ENCODE measurements around the gene TM9SF1. TPM values are rescaled to one million over a fixed set of nuclear protein-coding genes. Genes with fewer than 3 reads are reported as not detected.
A peak's percentile ranks its signal among the peaks of the same experiment; 100 is the strongest.

The TM9SF1 gene
- polyA plus RNA-seq, 3 donors: 14.6 to 56.0 (median 51.1) TPM

- H3K9me3 Mint-ChIP-seq: no peaks in the 10 kb centered on the region
- TF ChIP-seq CTCF (IDR thresholded peaks at IDR 0.05): no peak
- 0% methylated on average over 25 of the region's 30 CpGs for WGBS (ENCODE audit: insufficient coverage)
- H3K9me3 ChIP-seq (replicated peaks in 1 of 2; ENCODE audit: control insufficient read depth in 1 of 2, insufficient read depth in 1 of 2, low read length in 2 of 2): no peaks in the 10 kb centered on the region
- peak within 1 kb of the TSS; percentile 68 to 91 (median 77) for H3K4me3 ChIP-seq (replicated peaks in 1 of 3; ENCODE audit: low read depth in 2 of 3, low read length in 3 of 3)
- H3K36me3 ChIP-seq (replicated peaks in 1 of 2; ENCODE audit: control insufficient read depth in 1 of 2, insufficient read depth in 2 of 2, low read length in 2 of 2): peaks cover 23 to 45% of the 10 kb centered on the region in 2 donors
- peak within 1 kb of the TSS; percentile 88 to 91 for H3K27ac ChIP-seq (ENCODE audit: low read depth in 1 of 2, low read length in 2 of 2)
- H3K9ac ChIP-seq (ENCODE audit: insufficient read depth, low read length, poor library complexity, severe bottlenecking): peak within 1 kb of the TSS; percentile 70
- intact Hi-C loops (cut with micrococcal nuclease): loop anchor here (1.0 to 10.0 kb wide), 5 partner anchors 10 to 210 kb away; partner anchors contain the start of genes TM9SF1 (in 2 of the 2), FITM1 (in 1 of the 2), LTB4R (in 1 of the 2) and LTB4R2 (in 1 of the 2)
- no peaks in the 10 kb centered on the region for H3K27me3 ChIP-seq (ENCODE audit: control insufficient read depth in 2 of 2, insufficient read depth in 2 of 2, low read length in 2 of 2)
- peak within 1 kb of the TSS; percentile 92 to 98 (median 97) for H3K27ac Mint-ChIP-seq
- H2AFZ ChIP-seq (ENCODE audit: insufficient read depth, low read depth, low read length, poor library complexity, severe bottlenecking): peak within 1 kb of the TSS; percentile 90
- peaks cover 41% of the 10 kb centered on the region for H3K4me1 Mint-ChIP-seq
- H3K27me3 Mint-ChIP-seq (ENCODE audit: low read depth in 3 of 3): no peaks in the 10 kb centered on the region
- H3K79me2 ChIP-seq (ENCODE audit: insufficient read depth, low read length): peaks cover 79% of the 10 kb centered on the region
- peaks cover 37 to 40% of the 10 kb centered on the region in 2 donors for H3K36me3 Mint-ChIP-seq
- H4K20me1 ChIP-seq (ENCODE audit: insufficient read depth, low read length): peaks cover 43% of the 10 kb centered on the region
- peak within 1 kb of the TSS; percentile 93 to 98 for H3K4me3 Mint-ChIP-seq
- peak; percentile 94 to 97 (median 96) for DNase-seq
- H3K4me1 ChIP-seq (ENCODE audit: control insufficient read depth in 1 of 2, insufficient read depth in 2 of 2, low read length in 2 of 2): peaks cover 26 to 42% of the 10 kb centered on the region in 2 donors
- peak within 1 kb of the TSS; percentile 81 for H3K4me2 ChIP-seq (replicated peaks; ENCODE audit: extremely low read depth, low read length, poor library complexity, severe bottlenecking)
These were observed 36.9 kb upstream of the TM9SF1 start, which contains the start of gene NEDD8 for GRCh38 chr14:24232121-24232644. Gene NEDD8, minus strand, starts transcription at chr14:24232367. Its CDS starts 100 bp downstream, at chr14:24232267.

DNA sequence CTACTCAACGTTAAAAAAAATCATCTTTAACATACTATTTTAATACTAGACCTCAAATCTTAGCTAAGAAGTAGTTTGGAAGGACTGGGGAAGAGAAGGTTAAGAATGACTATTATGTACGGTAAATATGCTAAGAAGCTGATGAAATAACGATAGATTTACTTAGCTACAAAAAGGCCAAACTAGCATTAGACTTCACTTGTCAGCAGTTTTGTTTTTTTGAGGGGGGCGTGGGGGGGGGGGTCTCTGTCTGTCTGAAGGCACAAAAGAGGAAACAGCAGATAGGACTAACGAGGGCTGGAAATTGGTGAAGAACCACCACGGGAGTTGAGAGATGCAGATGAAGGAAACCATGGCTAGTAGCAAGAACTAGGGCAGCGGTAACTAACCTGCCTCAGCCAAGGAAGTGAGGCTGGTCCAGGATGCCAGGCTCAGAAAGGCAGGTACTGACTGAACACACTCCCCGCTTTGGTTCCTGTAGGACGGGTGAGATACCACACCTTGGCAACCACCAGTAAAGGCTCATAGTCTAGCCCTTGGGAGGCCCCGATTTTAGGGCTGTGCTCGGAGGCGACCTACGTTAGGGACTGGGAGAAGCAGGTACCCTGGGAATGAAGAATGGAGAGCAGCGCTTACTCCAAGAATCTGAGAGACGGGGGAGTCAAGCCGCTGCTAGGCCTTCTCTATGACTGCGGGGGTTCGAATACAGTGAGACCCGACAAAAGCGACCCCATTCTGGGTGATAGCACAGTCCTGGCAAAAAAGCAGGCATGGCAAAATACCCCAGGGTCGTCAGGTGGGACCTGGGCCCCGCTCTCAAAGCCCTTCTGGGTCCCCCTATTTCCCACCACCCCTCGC, 36.3 kb upstream of the TM9SF1 start:
- H4K20me1 ChIP-seq (ENCODE audit: insufficient read depth, low read length): peaks cover 36% of the 10 kb centered on the region
- peaks cover 16 to 41% of the 10 kb centered on the region in 2 donors for H3K36me3 ChIP-seq (replicated peaks in 1 of 2; ENCODE audit: control insufficient read depth in 1 of 2, insufficient read depth in 2 of 2, low read length in 2 of 2)
- peak overlapping the region; percentile 81 for H3K4me2 ChIP-seq (replicated peaks; ENCODE audit: extremely low read depth, low read length, poor library complexity, severe bottlenecking)
- Mint-ChIP-seq H3K9me3 (no peaks in the 10 kb centered on the region), H3K4me3 (peak overlapping the region; percentile 93 to 98), H3K27ac (peak overlapping the region; percentile 92 to 98 (median 97)), H3K36me3 (peaks cover 33% of the 10 kb centered on the region in 2 donors), H3K4me1 (peaks cover 40% of the 10 kb centered on the region), H3K27me3 (ENCODE audit: low read depth in 3 of 3) (no peaks in the 10 kb centered on the region)
- H2AFZ ChIP-seq (ENCODE audit: insufficient read depth, low read depth, low read length, poor library complexity, severe bottlenecking): peak overlapping the region; percentile 90
- H3K4me3 ChIP-seq (replicated peaks in 1 of 3; ENCODE audit: low read depth in 2 of 3, low read length in 3 of 3): peak overlapping the region; percentile 68 to 91 (median 77)
- no peak for DNase-seq
- H3K79me2 ChIP-seq (ENCODE audit: insufficient read depth, low read length): peaks cover 86% of the 10 kb centered on the region
- no peak for TF ChIP-seq CTCF (IDR thresholded peaks at IDR 0.05)
- no peaks in the 10 kb centered on the region for H3K27me3 ChIP-seq (ENCODE audit: control insufficient read depth in 2 of 2, insufficient read depth in 2 of 2, low read length in 2 of 2)
- WGBS (ENCODE audit: insufficient coverage): 3% methylated on average over 18 of the region's 23 CpGs
- peak overlapping the region; percentile 88 to 91 for H3K27ac ChIP-seq (ENCODE audit: low read depth in 1 of 2, low read length in 2 of 2)
- no peaks in the 10 kb centered on the region for H3K9me3 ChIP-seq (replicated peaks in 1 of 2; ENCODE audit: control insufficient read depth in 1 of 2, insufficient read depth in 1 of 2, low read length in 2 of 2)
- peaks cover 26 to 42% of the 10 kb centered on the region in 2 donors for H3K4me1 ChIP-seq (ENCODE audit: control insufficient read depth in 1 of 2, insufficient read depth in 2 of 2, low read length in 2 of 2)
- peak overlapping the region; percentile 70 for H3K9ac ChIP-seq (ENCODE audit: insufficient read depth, low read length, poor library complexity, severe bottlenecking)
- intact Hi-C loops (cut with micrococcal nuclease): loop anchor here (1.0 to 10.0 kb wide), 6 partner anchors 11 to 211 kb away; partner anchors contain the start of genes TM9SF1 (in 2 of the 2), FITM1 (in 1 of the 2), LTB4R (in 1 of the 2) and LTB4R2 (in 1 of the 2)

Measured in CD14-positive monocyte (primary cell).